WTC11 (cell line): ENCODE data around the gene ARHGAP8. TPM values are rescaled to one million over a fixed set of nuclear protein-coding genes. Genes with fewer than 3 reads are reported as not detected.

ENCODE experiments used
- ATAC-seq: fragments of 200-7000 bp; cut with Tn5 transposase; 2 replicates; pipeline ENCODE4 v1.10.0; 2021; ENCODE audit warnings: mild to moderate bottlenecking, moderate library complexity
- CTCF ChIA-PET: fragments of 300-600 bp; sonication (Branson Sonifier 250); formaldehyde crosslinking; loops from one replicate; lab custom pipeline; 2021; ENCODE audit warnings: antibody characterized with exemption; lab: Charles Lee
- POLR2A ChIA-PET: fragments of 350-600 bp; sonication (Branson Sonifier 250); formaldehyde crosslinking; loops from one replicate; lab custom pipeline; 2021; ENCODE audit warnings: antibody characterized with exemption; lab: Charles Lee
- DNase-seq: peaks from one replicate; pipeline ENCODE4 v3.0.0; 2021; ENCODE audit warnings: low spot score
- H3K27ac Mint-ChIP-seq: 2 replicates; pipeline ENCODE4 v1.8.0; 2021; ENCODE audit warnings: mixed read lengths
- H3K27me3 Mint-ChIP-seq: 2 replicates; pipeline ENCODE4 v1.8.0; 2021; ENCODE audit warnings: low read depth, mild to moderate bottlenecking, moderate library complexity, mixed read lengths
- H3K36me3 Mint-ChIP-seq: 2 replicates; pipeline ENCODE4 v1.8.0; 2021; ENCODE audit warnings: mixed read lengths
- H3K4me1 Mint-ChIP-seq: 2 replicates; pipeline ENCODE4 v1.8.0; 2022; ENCODE audit warnings: mixed read lengths
- H3K4me3 Mint-ChIP-seq: 2 replicates; pipeline ENCODE4 v1.8.0; 2021; ENCODE audit warnings: mild to moderate bottlenecking, moderate library complexity, mixed read lengths
- H3K9me3 Mint-ChIP-seq: 2 replicates; pipeline ENCODE4 v1.8.0; 2021; ENCODE audit warnings: mixed read lengths
- CREB1 ChIP-seq: sonication (generic); formaldehyde crosslinking; IDR thresholded peaks from 2 replicates; pipeline ENCODE4 v1.8.0; 2023; ENCODE audit warnings: mild to moderate bottlenecking, missing genetic modification reagents
- EMX1 ChIP-seq: fragments of 250-450 bp; sonication (Bioruptor Pico); IDR thresholded peaks from 2 replicates; pipeline ENCODE4 v1.8.0; 2021; ENCODE audit warnings: mild to moderate bottlenecking
- ESRRA ChIP-seq: sonication (generic); formaldehyde crosslinking; IDR thresholded peaks from 2 replicates; pipeline ENCODE4 v1.8.1; 2022; ENCODE audit warnings: mild to moderate bottlenecking, missing genetic modification reagents, borderline replicate concordance
- GABPB1 ChIP-seq: sonication (generic); formaldehyde crosslinking; IDR thresholded peaks from 2 replicates; pipeline ENCODE4 v1.8.1; 2023; ENCODE audit warnings: mild to moderate bottlenecking, missing genetic modification reagents
- IRF2 ChIP-seq: sonication (generic); formaldehyde crosslinking; IDR thresholded peaks from 2 replicates; pipeline ENCODE4 v1.8.0; 2022; ENCODE audit warnings: low read depth, missing genetic modification reagents, borderline replicate concordance
- MYBL2 ChIP-seq: sonication (generic); formaldehyde crosslinking; IDR thresholded peaks from 2 replicates; pipeline ENCODE4 v1.8.1; 2023; ENCODE audit warnings: mild to moderate bottlenecking, moderate library complexity, missing genetic modification reagents
- NFATC4 ChIP-seq: fragments of 250-450 bp; sonication (Bioruptor Pico); IDR thresholded peaks from 2 replicates; pipeline ENCODE4 v1.9.0; 2021; ENCODE audit warnings: mild to moderate bottlenecking
- NR2C2 ChIP-seq: sonication (generic); formaldehyde crosslinking; IDR thresholded peaks from 2 replicates; pipeline ENCODE4 v1.8.0; 2022; ENCODE audit warnings: mild to moderate bottlenecking, missing genetic modification reagents
- NR3C1 ChIP-seq: sonication (generic); formaldehyde crosslinking; conservative IDR thresholded peaks from 2 replicates; pipeline ENCODE4 v1.8.1; 2023; ENCODE audit warnings: low read depth, mild to moderate bottlenecking, missing genetic modification reagents
- SMAD4 ChIP-seq: sonication (generic); formaldehyde crosslinking; IDR thresholded peaks from 2 replicates; pipeline ENCODE4 v1.8.0; 2022; ENCODE audit warnings: mild to moderate bottlenecking, missing genetic modification reagents
- TCF7 ChIP-seq: sonication (generic); formaldehyde crosslinking; IDR thresholded peaks from 2 replicates; pipeline ENCODE4 v1.8.0; 2022; ENCODE audit warnings: mild to moderate bottlenecking, low read depth, missing genetic modification reagents, moderate library complexity
- ZNF219 ChIP-seq: sonication (generic); formaldehyde crosslinking; IDR thresholded peaks from 2 replicates; pipeline ENCODE4 v1.8.0; 2023; ENCODE audit warnings: missing genetic modification reagents, mild to moderate bottlenecking, borderline replicate concordance
- ZNF423 ChIP-seq: fragments of 250-450 bp; sonication (Bioruptor Pico); IDR thresholded peaks from 2 replicates; pipeline ENCODE4 v2.1.2; 2022; ENCODE audit warnings: mild to moderate bottlenecking, moderate library complexity
- ZNF671 ChIP-seq: fragments of 250-450 bp; sonication (Bioruptor Pico); IDR thresholded peaks from 2 replicates; pipeline ENCODE4 v1.8.0; 2021; ENCODE audit warnings: mild to moderate bottlenecking
- total RNA-seq: library from RNA; stranded (reverse); gene quantifications from 3 replicates; pipeline ENCODE4 v1.2.3, GENCODE V29; 2021
- TF ChIP-seq, protein P1 (sequence below): fragments of 250-450 bp; sonication (Bioruptor Pico); conservative IDR thresholded peaks from 2 replicates; pipeline ENCODE4 v1.9.0; 2021; ENCODE audit warnings: mild to moderate bottlenecking
- TF ChIP-seq, protein P2 (sequence below): sonication (generic); formaldehyde crosslinking; IDR thresholded peaks from 2 replicates; pipeline ENCODE4 v1.8.0; 2022; ENCODE audit warnings: mild to moderate bottlenecking, missing genetic modification reagents
- TF ChIP-seq, protein P3 (sequence below): sonication (generic); formaldehyde crosslinking; IDR thresholded peaks from 2 replicates; pipeline ENCODE4 v1.8.0; 2023; ENCODE audit warnings: mild to moderate bottlenecking, missing genetic modification reagents
- TF ChIP-seq, protein P4 (sequence below): fragments of 250-450 bp; sonication (Bioruptor Pico); IDR thresholded peaks from 2 replicates; pipeline ENCODE4 v1.9.0; 2021; ENCODE audit warnings: mild to moderate bottlenecking, borderline replicate concordance
- TF ChIP-seq, protein P5 (sequence below): fragments of 250-450 bp; sonication (Bioruptor Pico); IDR thresholded peaks from 2 replicates; pipeline ENCODE4 v1.9.0; 2021; ENCODE audit warnings: mild to moderate bottlenecking
- TF ChIP-seq, protein P6 (sequence below): sonication (generic); formaldehyde crosslinking; IDR thresholded peaks from 2 replicates; pipeline ENCODE4 v1.8.0; 2022; ENCODE audit warnings: mild to moderate bottlenecking, missing genetic modification reagents
- TF ChIP-seq, protein P7 (sequence below): sonication (generic); formaldehyde crosslinking; IDR thresholded peaks from 2 replicates; pipeline ENCODE4 v1.8.1; 2022; ENCODE audit warnings: mild to moderate bottlenecking, missing genetic modification reagents, moderate library complexity, borderline replicate concordance

Gene ARHGAP8
- total RNA-seq, 1 experiment from 2014 or later: 61.4 TPM

DNA sequence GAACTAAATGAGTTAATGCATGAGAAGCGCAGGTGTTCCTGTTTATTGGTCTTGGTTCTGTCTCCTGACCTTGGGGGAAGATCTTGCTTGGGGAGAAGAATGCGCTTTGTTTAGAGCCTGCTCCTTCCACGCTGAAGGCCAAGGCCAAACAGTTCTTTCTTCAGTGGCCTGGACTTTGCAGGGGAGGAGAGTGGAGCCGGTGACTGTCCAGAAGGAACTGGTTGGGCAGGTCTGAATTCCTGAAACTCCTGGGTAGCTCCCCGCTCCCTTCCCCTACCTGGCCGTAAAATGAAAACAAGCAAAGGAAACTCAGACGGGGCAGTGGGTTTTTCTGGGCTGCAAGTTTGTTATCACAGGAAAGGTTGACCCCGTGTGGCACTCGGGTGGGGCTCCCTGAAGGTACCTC lies 3.6 kb downstream of the ARHGAP8 start:
- ATAC-seq (peak; percentile 41), DNase-seq (no peak)
- Mint-ChIP-seq H3K27ac (peak overlapping the region; percentile 64; the same call in 1 of the 2 replicates), H3K27me3 (no peaks in the 10 kb centered on the region), H3K9me3 (no peaks in the 10 kb centered on the region), H3K4me3 (peak overlapping the region; percentile 57), H3K4me1 (peaks cover 53% of the 10 kb centered on the region), H3K36me3 (no peaks in the 10 kb centered on the region; the same call in 1 of the 2 replicates)
- TF ChIP-seq NFATC4 (CRISPR knock-in tag) (no peak), EMX1 (no peak), ZNF671 (CRISPR knock-in tag) (no peak), GABPB1 (CRISPR knock-in tag) (no peak), NR2C2 (CRISPR knock-in tag) (no peak), IRF2 (CRISPR knock-in tag) (no peak), ESRRA (CRISPR knock-in tag) (no peak), CREB1 (CRISPR knock-in tag) (no peak)
- TF ChIP-seq, protein P1, sequence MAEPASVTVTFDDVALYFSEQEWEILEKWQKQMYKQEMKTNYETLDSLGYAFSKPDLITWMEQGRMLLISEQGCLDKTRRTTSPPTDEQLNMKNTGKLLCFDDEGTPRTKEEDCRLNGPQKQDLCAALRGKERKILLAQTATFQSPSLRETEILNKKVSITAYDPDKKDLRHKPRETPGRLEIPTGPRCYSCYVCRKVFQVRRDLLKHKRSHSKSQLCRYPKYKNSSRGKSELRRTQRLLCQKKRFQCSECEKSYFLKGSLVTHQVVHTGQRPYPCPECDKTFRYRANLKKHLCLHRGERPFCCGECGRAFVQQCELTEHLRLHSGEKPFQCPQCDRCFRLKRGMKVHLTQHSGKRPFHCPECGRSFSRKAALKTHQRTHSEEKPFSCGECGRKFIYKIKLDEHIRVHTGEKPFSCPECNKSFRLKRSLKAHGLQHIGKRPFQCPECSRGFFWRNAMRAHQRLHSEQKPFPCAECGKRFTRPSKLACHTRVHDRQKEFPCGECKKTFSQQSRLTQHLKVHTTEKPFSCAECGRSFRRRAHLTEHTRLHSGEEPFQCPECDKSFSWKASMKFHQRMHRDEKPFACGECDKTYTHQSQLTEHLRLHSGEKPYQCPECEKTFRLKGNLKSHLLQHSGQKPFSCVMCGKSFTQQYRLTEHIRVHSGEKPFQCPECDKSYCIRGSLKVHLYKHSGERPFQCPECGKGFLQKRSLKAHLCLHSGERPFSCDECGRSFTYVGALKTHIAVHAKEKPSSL (CRISPR knock-in tag): no peak
- TF ChIP-seq, protein P2, sequence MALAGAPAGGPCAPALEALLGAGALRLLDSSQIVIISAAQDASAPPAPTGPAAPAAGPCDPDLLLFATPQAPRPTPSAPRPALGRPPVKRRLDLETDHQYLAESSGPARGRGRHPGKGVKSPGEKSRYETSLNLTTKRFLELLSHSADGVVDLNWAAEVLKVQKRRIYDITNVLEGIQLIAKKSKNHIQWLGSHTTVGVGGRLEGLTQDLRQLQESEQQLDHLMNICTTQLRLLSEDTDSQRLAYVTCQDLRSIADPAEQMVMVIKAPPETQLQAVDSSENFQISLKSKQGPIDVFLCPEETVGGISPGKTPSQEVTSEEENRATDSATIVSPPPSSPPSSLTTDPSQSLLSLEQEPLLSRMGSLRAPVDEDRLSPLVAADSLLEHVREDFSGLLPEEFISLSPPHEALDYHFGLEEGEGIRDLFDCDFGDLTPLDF (CRISPR knock-in tag): no peak
- TF ChIP-seq, protein P3, sequence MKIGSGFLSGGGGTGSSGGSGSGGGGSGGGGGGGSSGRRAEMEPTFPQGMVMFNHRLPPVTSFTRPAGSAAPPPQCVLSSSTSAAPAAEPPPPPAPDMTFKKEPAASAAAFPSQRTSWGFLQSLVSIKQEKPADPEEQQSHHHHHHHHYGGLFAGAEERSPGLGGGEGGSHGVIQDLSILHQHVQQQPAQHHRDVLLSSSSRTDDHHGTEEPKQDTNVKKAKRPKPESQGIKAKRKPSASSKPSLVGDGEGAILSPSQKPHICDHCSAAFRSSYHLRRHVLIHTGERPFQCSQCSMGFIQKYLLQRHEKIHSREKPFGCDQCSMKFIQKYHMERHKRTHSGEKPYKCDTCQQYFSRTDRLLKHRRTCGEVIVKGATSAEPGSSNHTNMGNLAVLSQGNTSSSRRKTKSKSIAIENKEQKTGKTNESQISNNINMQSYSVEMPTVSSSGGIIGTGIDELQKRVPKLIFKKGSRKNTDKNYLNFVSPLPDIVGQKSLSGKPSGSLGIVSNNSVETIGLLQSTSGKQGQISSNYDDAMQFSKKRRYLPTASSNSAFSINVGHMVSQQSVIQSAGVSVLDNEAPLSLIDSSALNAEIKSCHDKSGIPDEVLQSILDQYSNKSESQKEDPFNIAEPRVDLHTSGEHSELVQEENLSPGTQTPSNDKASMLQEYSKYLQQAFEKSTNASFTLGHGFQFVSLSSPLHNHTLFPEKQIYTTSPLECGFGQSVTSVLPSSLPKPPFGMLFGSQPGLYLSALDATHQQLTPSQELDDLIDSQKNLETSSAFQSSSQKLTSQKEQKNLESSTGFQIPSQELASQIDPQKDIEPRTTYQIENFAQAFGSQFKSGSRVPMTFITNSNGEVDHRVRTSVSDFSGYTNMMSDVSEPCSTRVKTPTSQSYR (CRISPR knock-in tag): no peak
- TF ChIP-seq, protein P4, sequence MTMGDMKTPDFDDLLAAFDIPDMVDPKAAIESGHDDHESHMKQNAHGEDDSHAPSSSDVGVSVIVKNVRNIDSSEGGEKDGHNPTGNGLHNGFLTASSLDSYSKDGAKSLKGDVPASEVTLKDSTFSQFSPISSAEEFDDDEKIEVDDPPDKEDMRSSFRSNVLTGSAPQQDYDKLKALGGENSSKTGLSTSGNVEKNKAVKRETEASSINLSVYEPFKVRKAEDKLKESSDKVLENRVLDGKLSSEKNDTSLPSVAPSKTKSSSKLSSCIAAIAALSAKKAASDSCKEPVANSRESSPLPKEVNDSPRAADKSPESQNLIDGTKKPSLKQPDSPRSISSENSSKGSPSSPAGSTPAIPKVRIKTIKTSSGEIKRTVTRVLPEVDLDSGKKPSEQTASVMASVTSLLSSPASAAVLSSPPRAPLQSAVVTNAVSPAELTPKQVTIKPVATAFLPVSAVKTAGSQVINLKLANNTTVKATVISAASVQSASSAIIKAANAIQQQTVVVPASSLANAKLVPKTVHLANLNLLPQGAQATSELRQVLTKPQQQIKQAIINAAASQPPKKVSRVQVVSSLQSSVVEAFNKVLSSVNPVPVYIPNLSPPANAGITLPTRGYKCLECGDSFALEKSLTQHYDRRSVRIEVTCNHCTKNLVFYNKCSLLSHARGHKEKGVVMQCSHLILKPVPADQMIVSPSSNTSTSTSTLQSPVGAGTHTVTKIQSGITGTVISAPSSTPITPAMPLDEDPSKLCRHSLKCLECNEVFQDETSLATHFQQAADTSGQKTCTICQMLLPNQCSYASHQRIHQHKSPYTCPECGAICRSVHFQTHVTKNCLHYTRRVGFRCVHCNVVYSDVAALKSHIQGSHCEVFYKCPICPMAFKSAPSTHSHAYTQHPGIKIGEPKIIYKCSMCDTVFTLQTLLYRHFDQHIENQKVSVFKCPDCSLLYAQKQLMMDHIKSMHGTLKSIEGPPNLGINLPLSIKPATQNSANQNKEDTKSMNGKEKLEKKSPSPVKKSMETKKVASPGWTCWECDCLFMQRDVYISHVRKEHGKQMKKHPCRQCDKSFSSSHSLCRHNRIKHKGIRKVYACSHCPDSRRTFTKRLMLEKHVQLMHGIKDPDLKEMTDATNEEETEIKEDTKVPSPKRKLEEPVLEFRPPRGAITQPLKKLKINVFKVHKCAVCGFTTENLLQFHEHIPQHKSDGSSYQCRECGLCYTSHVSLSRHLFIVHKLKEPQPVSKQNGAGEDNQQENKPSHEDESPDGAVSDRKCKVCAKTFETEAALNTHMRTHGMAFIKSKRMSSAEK: no peak
- TF ChIP-seq, protein P5, sequence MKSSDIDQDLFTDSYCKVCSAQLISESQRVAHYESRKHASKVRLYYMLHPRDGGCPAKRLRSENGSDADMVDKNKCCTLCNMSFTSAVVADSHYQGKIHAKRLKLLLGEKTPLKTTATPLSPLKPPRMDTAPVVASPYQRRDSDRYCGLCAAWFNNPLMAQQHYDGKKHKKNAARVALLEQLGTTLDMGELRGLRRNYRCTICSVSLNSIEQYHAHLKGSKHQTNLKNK (CRISPR knock-in tag): no peak
- POLR2A ChIA-PET: no interaction called here
- CTCF ChIA-PET: interaction anchor here (0.7 to 2.0 kb wide), 5 partner anchors 21 to 763 kb away, joined by 3 to 10 read pairs (median 4); no protein-coding TSS in a partner anchor

DNA sequence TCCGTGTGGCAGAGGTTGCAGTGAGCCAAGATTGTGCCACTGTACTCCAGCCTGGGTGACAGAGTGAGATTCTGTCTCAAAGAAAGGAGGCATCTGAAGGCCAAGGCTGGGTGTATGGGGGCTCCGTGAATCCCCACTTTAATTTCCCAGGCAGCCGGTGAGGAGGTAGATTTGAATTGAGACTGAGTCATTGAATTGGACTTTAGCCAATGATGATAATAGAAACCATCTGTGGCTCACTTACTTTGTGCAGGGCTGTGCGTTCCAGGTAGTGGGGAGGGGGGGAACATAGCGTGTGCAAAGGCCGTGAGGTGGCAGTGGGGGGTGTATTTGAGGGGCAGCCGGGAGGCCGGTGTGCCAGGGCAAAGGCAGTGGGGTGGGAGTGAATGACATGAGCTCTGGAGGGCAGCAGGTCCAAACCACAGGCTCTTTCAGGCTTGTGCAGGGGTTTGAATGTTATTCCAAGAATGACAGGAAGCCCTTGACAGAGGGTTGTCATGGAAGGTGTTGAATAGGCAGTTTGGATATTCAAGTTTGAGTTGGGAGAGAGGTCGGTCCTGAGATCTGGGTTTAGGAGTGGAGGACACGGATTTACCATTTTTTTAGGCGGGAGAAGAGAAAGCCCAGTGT lies 6.1 kb downstream of the ARHGAP8 start:
- no peak for TF ChIP-seq TCF7 (CRISPR knock-in tag)
- TF ChIP-seq, protein P6, sequence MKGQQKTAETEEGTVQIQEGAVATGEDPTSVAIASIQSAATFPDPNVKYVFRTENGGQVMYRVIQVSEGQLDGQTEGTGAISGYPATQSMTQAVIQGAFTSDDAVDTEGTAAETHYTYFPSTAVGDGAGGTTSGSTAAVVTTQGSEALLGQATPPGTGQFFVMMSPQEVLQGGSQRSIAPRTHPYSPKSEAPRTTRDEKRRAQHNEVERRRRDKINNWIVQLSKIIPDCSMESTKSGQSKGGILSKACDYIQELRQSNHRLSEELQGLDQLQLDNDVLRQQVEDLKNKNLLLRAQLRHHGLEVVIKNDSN: no peak
- TF ChIP-seq, protein P5 (CRISPR knock-in tag): no peak
- TF ChIP-seq ZNF423: no peak
- TF ChIP-seq, protein P7, sequence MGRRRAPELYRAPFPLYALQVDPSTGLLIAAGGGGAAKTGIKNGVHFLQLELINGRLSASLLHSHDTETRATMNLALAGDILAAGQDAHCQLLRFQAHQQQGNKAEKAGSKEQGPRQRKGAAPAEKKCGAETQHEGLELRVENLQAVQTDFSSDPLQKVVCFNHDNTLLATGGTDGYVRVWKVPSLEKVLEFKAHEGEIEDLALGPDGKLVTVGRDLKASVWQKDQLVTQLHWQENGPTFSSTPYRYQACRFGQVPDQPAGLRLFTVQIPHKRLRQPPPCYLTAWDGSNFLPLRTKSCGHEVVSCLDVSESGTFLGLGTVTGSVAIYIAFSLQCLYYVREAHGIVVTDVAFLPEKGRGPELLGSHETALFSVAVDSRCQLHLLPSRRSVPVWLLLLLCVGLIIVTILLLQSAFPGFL (CRISPR knock-in tag): no peak
- no peak for TF ChIP-seq SMAD4 (CRISPR knock-in tag)
- TF ChIP-seq ZNF219 (CRISPR knock-in tag): no peak
- TF ChIP-seq MYBL2 (CRISPR knock-in tag): no peak
- TF ChIP-seq CREB1 (CRISPR knock-in tag): no peak
- TF ChIP-seq NR3C1 (CRISPR knock-in tag): no peak
- Mint-ChIP-seq H3K4me3 (no peak overlapping the region), H3K27ac (no peak overlapping the region), H3K4me1 (peaks cover 54% of the 10 kb centered on the region), H3K9me3 (peaks cover 13% of the 10 kb centered on the region), H3K27me3 (no peaks in the 10 kb centered on the region; the same call in 1 of the 2 replicates), H3K36me3 (peaks cover 12% of the 10 kb centered on the region)
- no peak for DNase-seq
- POLR2A ChIA-PET: no interaction called here
- ATAC-seq: no peak
- CTCF ChIA-PET: no interaction called here
